ENCODE data around the gene MPHOSPH10.

- TF ChIP-seq, protein P1, sequence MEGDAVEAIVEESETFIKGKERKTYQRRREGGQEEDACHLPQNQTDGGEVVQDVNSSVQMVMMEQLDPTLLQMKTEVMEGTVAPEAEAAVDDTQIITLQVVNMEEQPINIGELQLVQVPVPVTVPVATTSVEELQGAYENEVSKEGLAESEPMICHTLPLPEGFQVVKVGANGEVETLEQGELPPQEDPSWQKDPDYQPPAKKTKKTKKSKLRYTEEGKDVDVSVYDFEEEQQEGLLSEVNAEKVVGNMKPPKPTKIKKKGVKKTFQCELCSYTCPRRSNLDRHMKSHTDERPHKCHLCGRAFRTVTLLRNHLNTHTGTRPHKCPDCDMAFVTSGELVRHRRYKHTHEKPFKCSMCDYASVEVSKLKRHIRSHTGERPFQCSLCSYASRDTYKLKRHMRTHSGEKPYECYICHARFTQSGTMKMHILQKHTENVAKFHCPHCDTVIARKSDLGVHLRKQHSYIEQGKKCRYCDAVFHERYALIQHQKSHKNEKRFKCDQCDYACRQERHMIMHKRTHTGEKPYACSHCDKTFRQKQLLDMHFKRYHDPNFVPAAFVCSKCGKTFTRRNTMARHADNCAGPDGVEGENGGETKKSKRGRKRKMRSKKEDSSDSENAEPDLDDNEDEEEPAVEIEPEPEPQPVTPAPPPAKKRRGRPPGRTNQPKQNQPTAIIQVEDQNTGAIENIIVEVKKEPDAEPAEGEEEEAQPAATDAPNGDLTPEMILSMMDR (IDR thresholded peaks at IDR 0.05), result no peak
- TF ChIP-seq, protein P2, sequence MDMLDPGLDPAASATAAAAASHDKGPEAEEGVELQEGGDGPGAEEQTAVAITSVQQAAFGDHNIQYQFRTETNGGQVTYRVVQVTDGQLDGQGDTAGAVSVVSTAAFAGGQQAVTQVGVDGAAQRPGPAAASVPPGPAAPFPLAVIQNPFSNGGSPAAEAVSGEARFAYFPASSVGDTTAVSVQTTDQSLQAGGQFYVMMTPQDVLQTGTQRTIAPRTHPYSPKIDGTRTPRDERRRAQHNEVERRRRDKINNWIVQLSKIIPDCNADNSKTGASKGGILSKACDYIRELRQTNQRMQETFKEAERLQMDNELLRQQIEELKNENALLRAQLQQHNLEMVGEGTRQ (IDR thresholded peaks at IDR 0.05; ENCODE audit: borderline replicate concordance, low read depth, low read length), result no peak
- no peak for TF ChIP-seq TCF12 (IDR thresholded peaks at IDR 0.05)
- no peak for TF ChIP-seq POLR2AphosphoS5 (IDR thresholded peaks at IDR 0.05; ENCODE audit: low read depth, low read length)
- TF ChIP-seq ZBTB33 (IDR thresholded peaks at IDR 0.05; ENCODE audit: borderline replicate concordance, low read depth), result no peak
- TF ChIP-seq GABPA (IDR thresholded peaks at IDR 0.05; ENCODE audit: low read depth), result no peak
- no peak for TF ChIP-seq SIN3A (IDR thresholded peaks at IDR 0.05; ENCODE audit: borderline replicate concordance, low read depth, low read length)
- no peak for TF ChIP-seq EP300 (IDR thresholded peaks at IDR 0.05; ENCODE audit: borderline replicate concordance in 1 of 2, low read depth in 1 of 2, low read length in 1 of 2)
- TF ChIP-seq USF1 (IDR thresholded peaks at IDR 0.05; ENCODE audit: borderline replicate concordance, low read depth), result no peak
- no peak for TF ChIP-seq EZH2phosphoT487 (IDR thresholded peaks at IDR 0.05; ENCODE audit: borderline replicate concordance, low read depth)
- TF ChIP-seq GATA2 (CRISPR knock-in tag; IDR thresholded peaks at IDR 0.05), result no peak
These were observed 1.1 kb upstream of the MPHOSPH10 start for GRCh38 chr2:71129114-71129901.

Data from SK-N-SH (cell line).